IMR-90 (cell line): ENCODE results near the gene RARRES2. TPM values are rescaled to one million over a fixed set of nuclear protein-coding genes. Genes with fewer than 3 reads are reported as not detected.
"Not testable (repeated sequence)": the region's sequence is repeated elsewhere in the genome, so short reads cannot be mapped to it uniquely, and the experiment has no call there.

ENCODE experiments used
- ATAC-seq: fragments of 200-7000 bp; cut with Tn5 transposase; 2 replicates; pipeline ENCODE4 v1.9.1; 2020; ENCODE audit warnings: low read depth, mild to moderate bottlenecking, moderate library complexity
- BruUV-seq: library from RNA; stranded (reverse); fragments of 400-500 nt; replicated peaks from 2 replicates; lab custom pipeline; 2021; lab: Mats Ljungman, UMichigan
- CTCF ChIA-PET: fragments of 300-600 bp; formaldehyde crosslinking; extraction: SDS; loops from one replicate; lab custom pipeline; 2021; ENCODE audit warnings: antibody characterized with exemption; lab: Yijun Ruan, JAX
- POLR2A ChIA-PET: fragments of 300-600 bp; sonication (Branson Sonifier 250); formaldehyde crosslinking; loops from one replicate; lab custom pipeline; 2022; ENCODE audit warnings: antibody characterized with exemption; ENCODE audit not compliant: unreplicated experiment; lab: Charles Lee
- DNase-seq: peaks from one replicate; pipeline ENCODE4 v3.0.0; 2013
- H2AFZ ChIP-seq: replicated peaks from 2 replicates; pipeline ENCODE3; 2013; ENCODE audit warnings: low read length, mild to moderate bottlenecking; ENCODE audit not compliant: poor library complexity
- H2AK5ac ChIP-seq: 2 replicates; pipeline ENCODE4 v1.6.1; 2013; ENCODE audit warnings: low read depth, low read length, inconsistent platforms
- H2AK9ac ChIP-seq: replicated peaks from 2 replicates; pipeline ENCODE3; 2013; ENCODE audit warnings: mild to moderate bottlenecking, low read depth, low read length, moderate library complexity; ENCODE audit not compliant: poor library complexity
- H2BK120ac ChIP-seq: 2 replicates; pipeline ENCODE4 v1.6.1; 2013; ENCODE audit warnings: low read depth, low read length, inconsistent platforms
- H2BK15ac ChIP-seq: 3 replicates; pipeline ENCODE4 v1.6.1; 2013; ENCODE audit warnings: low read depth, low read length, inconsistent platforms
- H2BK20ac ChIP-seq: 2 replicates; pipeline ENCODE4 v1.6.1; 2013; ENCODE audit warnings: low read depth, mild to moderate bottlenecking, inconsistent platforms, low read length, moderate library complexity
- H2BK5ac ChIP-seq: 2 replicates; pipeline ENCODE4 v1.6.1; 2013; ENCODE audit warnings: mild to moderate bottlenecking, low read depth, low read length, inconsistent platforms; ENCODE audit not compliant: poor library complexity, severe bottlenecking
- H3K14ac ChIP-seq: replicated peaks from 2 replicates; pipeline ENCODE4 v1.6.1; 2013; ENCODE audit warnings: low read depth, low read length, inconsistent platforms
- H3K18ac ChIP-seq: 2 replicates; pipeline ENCODE4 v1.6.1; 2013; ENCODE audit warnings: low read depth, low read length, control low read depth
- H3K23ac ChIP-seq: 2 replicates; pipeline ENCODE4 v1.6.1; 2013; ENCODE audit warnings: low read depth, low read length, inconsistent platforms
- H3K27ac ChIP-seq: 2 replicates; pipeline ENCODE4 v1.5.1; 2013; ENCODE audit warnings: mild to moderate bottlenecking, control low read depth, low read length; ENCODE audit not compliant: insufficient read depth
- H3K27me3 ChIP-seq: 2 replicates; pipeline ENCODE4 v1.6.1; 2013; ENCODE audit warnings: low read length; ENCODE audit not compliant: control insufficient read depth, insufficient read depth
- H3K36me3 ChIP-seq: 2 replicates; pipeline ENCODE4 v1.6.1; 2013; ENCODE audit warnings: low read length, mixed read lengths; ENCODE audit not compliant: control insufficient read depth, insufficient read depth
- H3K4ac ChIP-seq: 2 replicates; pipeline ENCODE4 v1.6.1; 2013; ENCODE audit warnings: low read depth, low read length, inconsistent platforms
- H3K4me1 ChIP-seq: 2 replicates; pipeline ENCODE4 v1.6.1; 2013; ENCODE audit warnings: low read length, mixed read lengths; ENCODE audit not compliant: control insufficient read depth, insufficient read depth
- H3K4me2 ChIP-seq: 2 replicates; pipeline ENCODE4 v1.6.1; 2013; ENCODE audit warnings: low read depth, mild to moderate bottlenecking, control low read depth, low read length, moderate library complexity
- H3K4me3 ChIP-seq: 2 replicates; pipeline ENCODE4 v1.5.1; 2013; ENCODE audit warnings: low read depth, mild to moderate bottlenecking, control low read depth, low read length, moderate library complexity; ENCODE audit not compliant: insufficient read depth
- H3K56ac ChIP-seq: 2 replicates; pipeline ENCODE4 v1.6.1; 2013; ENCODE audit warnings: low read length, inconsistent platforms; ENCODE audit not compliant: insufficient read depth; ENCODE audit errors: extremely low read depth
- H3K79me1 ChIP-seq, 2 experiments: 2 replicates each; pipeline ENCODE4 v1.6.1; 2013; ENCODE audit warnings: low read length in 2 of 2, inconsistent platforms in 1 of 2, low read depth in 1 of 2
- H3K9ac ChIP-seq: 2 replicates; pipeline ENCODE4 v1.6.1; 2013; ENCODE audit warnings: low read depth, low read length, control low read depth
- H3K9me1 ChIP-seq: 2 replicates; pipeline ENCODE4 v1.6.1; 2013; ENCODE audit warnings: low read length, inconsistent platforms; ENCODE audit not compliant: insufficient read depth
- H3K9me3 ChIP-seq: 2 replicates; pipeline ENCODE4 v1.6.1; 2013; ENCODE audit warnings: low read length; ENCODE audit not compliant: control insufficient read depth, insufficient read depth
- H4K20me1 ChIP-seq: 2 replicates; pipeline ENCODE4 v1.6.1; 2013; ENCODE audit warnings: low read length, inconsistent platforms; ENCODE audit not compliant: insufficient read depth
- H4K5ac ChIP-seq: 2 replicates; pipeline ENCODE4 v1.6.1; 2013; ENCODE audit warnings: mild to moderate bottlenecking, low read depth, low read length, control low read depth
- H4K8ac ChIP-seq, 2 experiments: 2 replicates each; pipeline ENCODE4 v1.6.1; 2013; ENCODE audit warnings: low read depth in 2 of 2, low read length in 2 of 2, control low read depth in 1 of 2, inconsistent platforms in 1 of 2
- H4K91ac ChIP-seq: 2 replicates; pipeline ENCODE4 v1.6.1; 2013; ENCODE audit warnings: low read depth, low read length, inconsistent platforms; ENCODE audit not compliant: insufficient read depth
- WGBS, 2 experiments: methylation state at CpG; one replicate each; pipeline versions ENCODE4 v1.1.5 to v1.1.7; 2013; ENCODE audit warnings: missing lambda C conversion rate in 2 of 2; ENCODE audit not compliant: insufficient read length in 1 of 2; ENCODE audit errors: extremely low coverage in 2 of 2; 5-methylcytosine and 5-hydroxymethylcytosine counted together
- dilution Hi-C: fragments of 300-500 bp; cut with HindIII; formaldehyde crosslinking; loops from one replicate; pipeline ENCODE4 v1.14.3; 2018; ENCODE audit warnings: low sequenced_read_pairs; ENCODE audit not compliant: unreplicated experiment
- in situ Hi-C: fragments of 300-500 bp; cut with MboI; formaldehyde crosslinking; loops from 3 replicates; pipeline ENCODE4 v1.14.3; 2019; ENCODE audit warnings: low sequenced_read_pairs, inconsistent platforms, mixed read lengths
- intact Hi-C: fragments of 100-400 bp; cut with micrococcal nuclease; formaldehyde crosslinking; loops from 2 replicates; pipeline ENCODE4 v1.10.0; 2022
- polyA plus RNA-seq, 3 experiments: library from polyadenylated mRNA; depleted of rRNA; stranded (reverse); fragments of >200 nt; gene quantifications; 2 replicates each; pipeline ENCODE4 v1.2.3, GENCODE V29; 2012; ENCODE audit warnings: low replicate concordance in 1 of 3
- total RNA-seq: library from RNA; depleted of rRNA; stranded (reverse); fragments of >200 nt; gene quantifications from 2 replicates; pipeline ENCODE4 v1.2.3, GENCODE V29; 2012

Gene RARRES2
- total and polyA plus RNA-seq, 2 of the 4 experiments (the other 2 are of a cell fraction), result 1.6 TPM; not detected in 1

DNA sequence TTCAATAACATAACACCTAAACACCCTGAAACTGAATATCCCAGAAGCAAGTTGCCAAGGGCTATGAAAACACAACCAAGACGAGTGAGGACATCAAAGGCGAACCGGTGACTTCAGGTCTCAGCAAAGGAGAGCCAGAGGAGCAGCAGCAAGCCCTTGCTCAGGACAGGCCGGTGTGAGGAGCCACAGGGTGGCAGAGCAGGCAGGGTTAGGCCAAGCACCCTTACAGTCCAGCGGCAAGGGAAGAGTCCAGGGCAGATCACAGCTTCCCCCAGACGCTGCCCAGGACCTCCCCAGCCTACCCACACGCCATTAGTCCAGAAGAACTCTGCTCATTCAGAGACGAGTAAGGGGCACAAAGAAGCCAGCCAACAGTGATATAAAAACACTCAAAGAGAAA is 45.8 kb downstream of the RARRES2 start:
- H3K18ac ChIP-seq, H2BK5ac ChIP-seq, CTCF ChIA-PET, H2AK5ac ChIP-seq, H3K4me1 ChIP-seq, dilution Hi-C loops, in situ Hi-C loops, H2BK120ac ChIP-seq, POLR2A ChIA-PET, H3K23ac ChIP-seq, H3K4me3 ChIP-seq, DNase-seq, intact Hi-C loops, H3K79me1 ChIP-seq, H2AK9ac ChIP-seq, H2BK15ac ChIP-seq, H2AFZ ChIP-seq, H3K4ac ChIP-seq, H3K36me3 ChIP-seq, H4K5ac ChIP-seq, H3K9me1 ChIP-seq, H3K56ac ChIP-seq, H3K27ac ChIP-seq, BruUV-seq, H3K14ac ChIP-seq, H3K9ac ChIP-seq, H3K4me2 ChIP-seq, H2BK20ac ChIP-seq, H3K27me3 ChIP-seq, H4K8ac ChIP-seq, H4K20me1 ChIP-seq, H3K9me3 ChIP-seq, H4K91ac ChIP-seq: not testable (repeated sequence)
- peak; percentile 85 for ATAC-seq
- no CpG with 5 or more reads among the region's 8 CpGs for WGBS, 2 experiments

DNA sequence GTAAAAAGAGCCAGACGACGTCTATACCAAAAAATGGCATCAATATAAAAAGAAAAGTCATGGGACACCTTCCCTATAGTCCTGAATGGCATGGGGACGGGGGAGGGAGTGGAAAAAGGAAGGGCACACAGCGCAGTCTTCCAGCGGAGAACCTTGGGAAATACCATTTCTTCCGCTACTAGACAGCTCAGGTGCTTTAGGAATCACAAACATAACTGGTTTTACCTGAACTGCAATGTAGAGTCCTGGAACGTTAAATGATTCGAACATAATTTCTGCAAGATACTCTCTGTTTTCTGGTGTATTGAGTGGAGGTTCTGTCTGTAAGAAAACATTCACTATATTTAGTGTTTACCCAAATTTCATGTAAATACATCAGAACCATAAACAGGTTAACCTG is 46.4 kb downstream of the RARRES2 start:
- H2AK9ac ChIP-seq, H2AFZ ChIP-seq, H2AK5ac ChIP-seq, H3K4me3 ChIP-seq, H3K4ac ChIP-seq, H3K56ac ChIP-seq, H3K9me1 ChIP-seq, H2BK5ac ChIP-seq, H2BK15ac ChIP-seq, H3K4me2 ChIP-seq, H3K23ac ChIP-seq, H4K5ac ChIP-seq, intact Hi-C loops, H3K27ac ChIP-seq, H3K27me3 ChIP-seq, BruUV-seq, H3K9ac ChIP-seq, H4K20me1 ChIP-seq, H3K14ac ChIP-seq, H3K9me3 ChIP-seq, in situ Hi-C loops, H3K18ac ChIP-seq, H4K8ac ChIP-seq, ATAC-seq, DNase-seq, H3K79me1 ChIP-seq, H2BK120ac ChIP-seq, H3K36me3 ChIP-seq, H4K91ac ChIP-seq, H2BK20ac ChIP-seq, POLR2A ChIA-PET, dilution Hi-C loops, H3K4me1 ChIP-seq, CTCF ChIA-PET: not testable (repeated sequence)
- WGBS, 2 experiments, result no CpG with 5 or more reads among the region's 8 CpGs
